Prostate gland (tissue), 2 donors: ENCODE data around the gene INPP5A. TPM values are rescaled to one million over a fixed set of nuclear protein-coding genes. Genes with fewer than 3 reads are reported as not detected.
A peak's percentile ranks its signal among the peaks of the same experiment; 100 is the strongest.

Source experiments
- DNase-seq: peaks from one replicate; pipeline ENCODE4 v3.0.0-alpha.2; 2019; ENCODE audit warnings: low spot score
- H3K27ac ChIP-seq, 2 donors: fragments of 200-600 bp; sonication (generic); 2 replicates each; pipeline ENCODE4 v1.5.1; 2017 to 2019
- H3K27me3 ChIP-seq: fragments of 200-600 bp; sonication (generic); replicated peaks from 2 replicates; pipeline ENCODE4 v1.5.1; 2019; ENCODE audit not compliant: insufficient read depth
- H3K36me3 ChIP-seq, 2 donors: fragments of 200-600 bp; sonication (generic); 1 replicate in 1 of 2; 2 replicates in 1 of 2; pipeline versions ENCODE4 v1.5.1 to v1.8.1; 2017 to 2019
- H3K4me1 ChIP-seq: fragments of 200-600 bp; sonication (generic); replicated peaks from 2 replicates; pipeline ENCODE4 v1.5.1; 2019
- H3K4me3 ChIP-seq, 2 donors: fragments of 200-600 bp; sonication (generic); 2 replicates each; pipeline ENCODE4 v1.5.1; 2017 to 2019
- H3K9me3 ChIP-seq: fragments of 200-600 bp; sonication (generic); 2 replicates; pipeline ENCODE4 v1.5.1; 2017
- CTCF ChIP-seq, 4 experiments: fragments of 200-600 bp in 2 of 4; fragments of 450-650 bp in 2 of 4; sonication (generic) in 2 of 4; IDR thresholded peaks; 1 replicate in 3 of 4; 2 replicates in 1 of 4; pipeline ENCODE4 v1.5.1; 2016 to 2019; ENCODE audit warnings: antibody characterized with exemption in 4 of 4, mild to moderate bottlenecking in 2 of 4, moderate library complexity in 2 of 4
- POLR2A ChIP-seq: fragments of 450-650 bp; IDR thresholded peaks from one replicate; pipeline ENCODE4 v1.6.1; 2016; ENCODE audit warnings: antibody characterized with exemption, mild to moderate bottlenecking
- POLR2AphosphoS5 ChIP-seq: sonication (generic); formaldehyde crosslinking; IDR thresholded peaks from one replicate; pipeline ENCODE4 v1.6.1; 2017; ENCODE audit warnings: antibody characterized with exemption
- WGBS: methylation state at CpG from one replicate; pipeline ENCODE4 v1.1.5; 2018; 5-methylcytosine and 5-hydroxymethylcytosine counted together
- intact Hi-C: fragments of 100-400 bp; cut with DNase I; formaldehyde crosslinking; loops from one replicate; pipeline ENCODE4 v1.14.2; 2022
- total RNA-seq, 2 donors: library from RNA; depleted of rRNA; stranded (reverse); fragments of >200 nt; gene quantifications; one replicate each; pipeline ENCODE4 v1.1.0, GENCODE V29; 2016

The INPP5A gene
- total RNA-seq, 2 donors from 2014 or later: 49.5 to 83.3 TPM

DNA sequence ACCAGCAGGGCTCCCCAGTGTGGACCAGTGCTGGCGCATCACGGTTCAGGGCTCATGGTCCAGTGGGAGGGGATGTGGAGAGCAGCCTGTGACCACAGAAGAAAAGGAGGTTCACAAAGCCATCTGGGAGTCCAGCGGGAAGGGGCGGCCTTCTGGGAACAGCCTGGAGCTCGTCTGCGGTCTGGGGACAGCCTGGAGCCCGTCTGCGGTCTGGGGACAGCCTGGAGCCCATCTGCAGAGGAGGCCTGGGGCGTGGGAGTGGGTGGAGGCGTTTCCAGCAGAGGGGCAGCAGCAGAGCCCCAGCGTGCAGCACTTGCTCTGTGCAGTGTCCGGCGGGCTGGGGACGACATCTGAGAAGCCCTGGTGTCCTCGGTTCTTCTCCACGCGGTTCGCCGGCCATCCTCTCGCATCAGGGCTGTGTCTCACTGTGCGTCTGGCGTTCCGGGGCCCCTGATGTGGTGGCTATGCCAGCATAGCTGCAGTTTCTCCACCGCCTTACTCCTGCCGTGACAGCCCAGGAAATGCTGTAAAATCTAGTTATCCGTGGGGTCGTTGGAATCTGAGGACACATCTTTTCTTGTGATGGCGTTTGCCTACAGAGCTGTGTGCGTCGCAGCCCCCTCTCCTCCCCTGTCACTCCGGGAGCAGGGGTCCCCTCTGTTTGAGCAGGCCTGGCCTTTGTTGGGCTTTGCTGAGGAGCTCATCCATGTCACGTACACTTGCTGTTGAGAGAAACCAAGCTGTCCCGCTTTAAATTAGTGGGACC, 104.6 kb downstream of the INPP5A start:
- Histone ChIP-seq H3K4me1 (no peaks in the 10 kb centered on the region), H3K27ac (no peak overlapping the region), H3K9me3 (no peaks in the 10 kb centered on the region), H3K36me3 (no peaks in the 10 kb centered on the region), H3K27me3 (no peaks in the 10 kb centered on the region), H3K4me3 (no peak overlapping the region)
- no peak for DNase-seq
- intact Hi-C loops: loop anchor here (10.0 kb wide), 1 partner anchor 247 kb away; the partner anchor contains the start of gene PWWP2B
- 87% methylated on average over 33 of the region's 33 CpGs for WGBS
- TF ChIP-seq POLR2A (no peak), POLR2AphosphoS5 (no peak)

DNA sequence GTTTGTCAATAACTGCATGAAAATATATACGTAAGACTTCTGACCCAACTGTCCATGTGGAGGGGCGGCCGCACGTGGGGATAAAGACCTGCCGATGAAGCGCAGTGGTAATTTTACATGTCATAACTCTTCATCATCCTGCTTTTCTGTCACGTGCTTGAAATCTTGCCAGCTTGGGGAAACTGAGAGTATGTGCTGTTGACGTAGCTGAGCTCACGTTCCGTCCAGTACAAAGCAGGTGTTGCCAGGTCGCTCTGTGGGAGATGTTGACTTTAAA, 105.1 kb downstream of the INPP5A start:
- intact Hi-C loops: loop anchor here (10.0 kb wide), 1 partner anchor 248 kb away; the partner anchor contains the start of gene PWWP2B
- H3K36me3 ChIP-seq: no peaks in the 10 kb centered on the region
- no peak overlapping the region for H3K27ac ChIP-seq
- DNase-seq: no peak
- no peak overlapping the region for H3K4me3 ChIP-seq
- 83% methylated on average over 11 of the region's 11 CpGs for WGBS
- TF ChIP-seq POLR2A (no peak), POLR2AphosphoS5 (peak; percentile 59)
- H3K27me3 ChIP-seq: no peaks in the 10 kb centered on the region
- no peaks in the 10 kb centered on the region for H3K9me3 ChIP-seq
- no peaks in the 10 kb centered on the region for H3K4me1 ChIP-seq

DNA sequence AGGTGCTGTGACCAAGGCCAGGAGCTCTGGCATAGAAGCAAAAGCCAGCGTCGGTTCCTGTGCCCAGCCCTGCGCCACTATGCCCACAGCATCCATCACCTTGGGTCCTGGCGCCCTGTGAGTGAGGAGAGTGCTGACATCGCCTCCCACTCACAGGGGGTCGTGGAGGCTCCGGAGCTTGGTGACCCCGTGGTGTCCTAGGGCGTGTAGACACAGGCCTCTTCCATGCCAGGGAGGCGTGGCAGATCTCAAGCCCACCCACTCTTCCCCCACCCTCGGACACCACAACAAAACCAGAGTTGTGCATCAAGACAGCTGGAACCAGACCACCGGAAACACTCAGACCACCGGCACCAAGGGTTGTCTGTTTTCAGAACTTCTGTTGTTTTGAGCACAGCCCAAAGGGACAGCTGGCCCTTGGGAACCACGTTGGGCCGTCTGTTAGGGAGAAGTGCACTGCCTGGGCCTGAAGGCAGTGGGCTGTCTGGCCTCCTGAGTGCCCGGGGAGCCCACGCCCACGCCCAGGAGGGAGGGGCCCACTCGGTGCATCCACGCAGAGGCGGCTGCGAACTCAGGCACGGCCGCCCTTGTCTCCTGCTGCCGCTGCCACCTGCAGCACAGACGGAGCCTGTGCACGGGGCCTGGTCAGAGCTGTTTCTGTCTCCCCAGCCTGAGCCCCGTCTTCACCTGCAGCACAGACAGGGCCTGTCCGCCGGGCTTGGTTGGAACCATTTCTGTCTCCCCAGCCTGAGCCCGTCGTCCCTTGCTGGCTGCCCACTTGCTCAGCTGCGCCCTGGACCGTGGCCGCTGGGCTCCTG, 106.3 kb downstream of the INPP5A start:
- Histone ChIP-seq H3K27ac (no peak overlapping the region), H3K4me1 (no peaks in the 10 kb centered on the region), H3K9me3 (no peaks in the 10 kb centered on the region), H3K27me3 (no peaks in the 10 kb centered on the region), H3K4me3 (no peak overlapping the region), H3K36me3 (no peaks in the 10 kb centered on the region)
- WGBS: 68% methylated on average over 35 of the region's 35 CpGs
- TF ChIP-seq CTCF (IDR thresholded peaks at IDR 0.05): no peak
- TF ChIP-seq POLR2AphosphoS5: no peak
- no peak for TF ChIP-seq POLR2A
- intact Hi-C loops: loop anchor here (10.0 kb wide), 1 partner anchor 249 kb away; the partner anchor contains the start of gene PWWP2B
- DNase-seq: no peak

DNA sequence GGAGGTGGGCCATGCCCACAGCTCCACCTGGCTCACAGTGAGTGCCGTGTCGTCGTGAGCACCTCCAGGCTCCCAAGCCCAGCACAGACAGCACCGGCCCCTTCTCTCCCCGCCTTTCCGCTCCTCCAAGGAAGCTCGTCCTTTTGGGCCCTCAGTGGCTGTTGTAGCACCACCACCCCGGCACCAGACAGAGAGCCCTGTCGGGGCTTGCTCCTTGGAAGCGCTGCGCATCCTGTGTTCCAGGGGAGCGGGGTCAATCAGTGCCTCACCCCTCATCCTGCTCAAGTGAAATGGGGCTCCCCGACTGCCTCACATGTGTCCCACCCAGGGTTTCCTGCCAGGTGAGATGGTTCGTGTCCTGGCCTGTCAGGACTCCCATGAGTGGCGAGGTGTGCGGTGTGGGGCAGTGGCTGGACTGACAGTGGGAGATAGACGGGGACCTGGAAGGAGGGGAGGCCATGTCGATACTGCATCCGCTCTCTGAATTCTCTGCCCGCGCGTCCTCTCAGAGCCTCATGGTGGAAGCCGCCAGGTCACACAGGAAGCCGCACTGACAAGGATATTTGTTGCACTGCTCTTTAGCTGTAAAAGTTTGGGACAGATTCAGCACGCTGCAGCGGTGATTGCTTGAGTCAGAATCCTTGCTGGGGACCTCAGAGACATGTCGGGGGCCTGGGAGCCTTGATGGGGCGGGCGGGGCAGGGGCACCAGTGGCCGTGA, 107.1 kb downstream of the INPP5A start:
- no peak overlapping the region for H3K4me3 ChIP-seq
- no peak for DNase-seq
- H3K27ac ChIP-seq: no peak overlapping the region
- no peak for TF ChIP-seq CTCF (IDR thresholded peaks at IDR 0.05)
- TF ChIP-seq POLR2AphosphoS5: no peak
- no peak for TF ChIP-seq POLR2A
- intact Hi-C loops: loop anchor here (10.0 kb wide), 1 partner anchor 250 kb away; the partner anchor contains the start of gene PWWP2B
- WGBS: 75% methylated on average over 29 of the region's 30 CpGs
- no peaks in the 10 kb centered on the region for H3K4me1 ChIP-seq
- no peaks in the 10 kb centered on the region for H3K9me3 ChIP-seq
- no peaks in the 10 kb centered on the region for H3K27me3 ChIP-seq
- H3K36me3 ChIP-seq: no peaks in the 10 kb centered on the region

DNA sequence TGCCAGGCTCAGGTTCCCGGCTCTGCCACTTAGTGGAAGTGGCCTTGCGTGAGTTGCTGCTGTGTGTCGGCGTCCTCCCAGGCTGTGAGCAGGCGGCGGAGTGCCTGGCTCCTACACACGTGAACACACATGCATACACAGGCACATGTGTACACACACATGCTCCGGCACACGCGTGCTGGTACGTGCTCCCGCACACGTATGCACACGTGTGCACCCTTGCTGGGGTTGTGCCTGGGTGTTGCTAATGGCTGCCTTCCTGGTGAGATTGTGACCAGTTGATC, 107.6 kb downstream of the INPP5A start:
- H3K4me1 ChIP-seq: no peaks in the 10 kb centered on the region
- 92% methylated on average over 13 of the region's 14 CpGs for WGBS
- no peaks in the 10 kb centered on the region for H3K36me3 ChIP-seq
- no peaks in the 10 kb centered on the region for H3K27me3 ChIP-seq
- intact Hi-C loops: loop anchor here (10.0 kb wide), 1 partner anchor 250 kb away; the partner anchor contains the start of gene PWWP2B
- no peak for DNase-seq
- H3K4me3 ChIP-seq: no peak overlapping the region
- no peak overlapping the region for H3K27ac ChIP-seq
- no peak for TF ChIP-seq CTCF (IDR thresholded peaks at IDR 0.05)
- no peak for TF ChIP-seq POLR2AphosphoS5
- no peaks in the 10 kb centered on the region for H3K9me3 ChIP-seq
